ENCODE results near the gene GPR63.

The GPR63 gene

GRCh38 chr6:96749891-96750290 lies 87.4 kb downstream of the GPR63 start:
- FAIRE-seq: no peak

All from G401.6 (cell line).